AG09319 (cell line): Measurements from ENCODE around the gene GRK4.
"Not testable (repeated sequence)": the region's sequence is repeated elsewhere in the genome, so short reads cannot be mapped to it uniquely, and the experiment has no call there.

Source experiments
- DNase-seq: peaks from one replicate; pipeline ENCODE4 v3.0.0-alpha.2; 2010; ENCODE audit warnings: low read depth; ENCODE audit errors: extremely low read depth
- TF ChIP-seq, protein P1 (sequence below): IDR thresholded peaks from 2 replicates; pipeline ENCODE4 v1.5.1; 2011; ENCODE audit warnings: low read depth, mild to moderate bottlenecking, inconsistent platforms, low read length, moderate library complexity

Gene GRK4

DNA sequence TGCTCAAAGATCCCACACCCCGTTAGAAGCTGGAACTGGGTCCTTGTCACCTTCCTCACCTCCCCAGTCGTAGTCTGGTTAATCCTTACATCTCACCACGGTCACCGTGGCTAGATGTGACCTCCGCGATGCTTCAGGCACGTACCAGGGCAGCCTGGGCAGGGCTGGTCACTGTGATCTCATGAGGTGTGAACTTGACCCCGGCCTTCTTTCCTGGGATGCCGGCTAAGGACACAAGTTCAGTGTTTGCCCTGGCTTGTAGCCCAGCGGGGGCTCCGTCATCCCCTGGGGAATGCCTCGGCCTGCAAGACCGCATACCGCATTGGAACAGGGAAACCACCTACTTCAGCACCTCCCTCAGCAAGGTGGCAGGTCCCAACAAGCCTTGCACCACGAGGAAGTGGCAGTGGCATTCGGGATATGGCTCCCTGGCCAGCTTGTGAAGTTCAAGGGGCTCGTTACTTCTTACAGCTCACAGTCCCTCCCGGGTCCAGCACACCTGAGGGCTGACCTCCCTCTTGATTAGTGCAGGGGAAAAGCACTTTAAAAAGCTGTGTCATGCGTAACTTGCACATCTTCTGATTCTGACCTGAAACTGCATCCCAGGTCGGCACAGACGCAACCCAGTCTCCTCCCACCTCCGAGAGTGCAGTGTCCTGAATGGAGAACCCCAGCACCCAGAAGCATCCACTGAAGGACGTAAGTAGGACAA lies 26.1 kb upstream of the GRK4 start:
- TF ChIP-seq, protein P1, sequence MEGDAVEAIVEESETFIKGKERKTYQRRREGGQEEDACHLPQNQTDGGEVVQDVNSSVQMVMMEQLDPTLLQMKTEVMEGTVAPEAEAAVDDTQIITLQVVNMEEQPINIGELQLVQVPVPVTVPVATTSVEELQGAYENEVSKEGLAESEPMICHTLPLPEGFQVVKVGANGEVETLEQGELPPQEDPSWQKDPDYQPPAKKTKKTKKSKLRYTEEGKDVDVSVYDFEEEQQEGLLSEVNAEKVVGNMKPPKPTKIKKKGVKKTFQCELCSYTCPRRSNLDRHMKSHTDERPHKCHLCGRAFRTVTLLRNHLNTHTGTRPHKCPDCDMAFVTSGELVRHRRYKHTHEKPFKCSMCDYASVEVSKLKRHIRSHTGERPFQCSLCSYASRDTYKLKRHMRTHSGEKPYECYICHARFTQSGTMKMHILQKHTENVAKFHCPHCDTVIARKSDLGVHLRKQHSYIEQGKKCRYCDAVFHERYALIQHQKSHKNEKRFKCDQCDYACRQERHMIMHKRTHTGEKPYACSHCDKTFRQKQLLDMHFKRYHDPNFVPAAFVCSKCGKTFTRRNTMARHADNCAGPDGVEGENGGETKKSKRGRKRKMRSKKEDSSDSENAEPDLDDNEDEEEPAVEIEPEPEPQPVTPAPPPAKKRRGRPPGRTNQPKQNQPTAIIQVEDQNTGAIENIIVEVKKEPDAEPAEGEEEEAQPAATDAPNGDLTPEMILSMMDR = no peak
- DNase-seq = no peak

GRCh38 chr4:2937986-2938385 lies 25.4 kb upstream of the GRK4 start:
- TF ChIP-seq, protein P1 = no peak
- DNase-seq = no peak

GRCh38 chr4:2938411-2938810 lies 25.0 kb upstream of the GRK4 start:
- DNase-seq = not testable (repeated sequence)

GRCh38 chr4:2938906-2939305 lies 24.5 kb upstream of the GRK4 start:
- TF ChIP-seq, protein P1 = no peak
- no peak for DNase-seq

- TF ChIP-seq, protein P1 = no peak
- DNase-seq = no peak
Measured at GRCh38 chr4:2939383-2940243, 23.8 kb upstream of the GRK4 start.

DNA sequence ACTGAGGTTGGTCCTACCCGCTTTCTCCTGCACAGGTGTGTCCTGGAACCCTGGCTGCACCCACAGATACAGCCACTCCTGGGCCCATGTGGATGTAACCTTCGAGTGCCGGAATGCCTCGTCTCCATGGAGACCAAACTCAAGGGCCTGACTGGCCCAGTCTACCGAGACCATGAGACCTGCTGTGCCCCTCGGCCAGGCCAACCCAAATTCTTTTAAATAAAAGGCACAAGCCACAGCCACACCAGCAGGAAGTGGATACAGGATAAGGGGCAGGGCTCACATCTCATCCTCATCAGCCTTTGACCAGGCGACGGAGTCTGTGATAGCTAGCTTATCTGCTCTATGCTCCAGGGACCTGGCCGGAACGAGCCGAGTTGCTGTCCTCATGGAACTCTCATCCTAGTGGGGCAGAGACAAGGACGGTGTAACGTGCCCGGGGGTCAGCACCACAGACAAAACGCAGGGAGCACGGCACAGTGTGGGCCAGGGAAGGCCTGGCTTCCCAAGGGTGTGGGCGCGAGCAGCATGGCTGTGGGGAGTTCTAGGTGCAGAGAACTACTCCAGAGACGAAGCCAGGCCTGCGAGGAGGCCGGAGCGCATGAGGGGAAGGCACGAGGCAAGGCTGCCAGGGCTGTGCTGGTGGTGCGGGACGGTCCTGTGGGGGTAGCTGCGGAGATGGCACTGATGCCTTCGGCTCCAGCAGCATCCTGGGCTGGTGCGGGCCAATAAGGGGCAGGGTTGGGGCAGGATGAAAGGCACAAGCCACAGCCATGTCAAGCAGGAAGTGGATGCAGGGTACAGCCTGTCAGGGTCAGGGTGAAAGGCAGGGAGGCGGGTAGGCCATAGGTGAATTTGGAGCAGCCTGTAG lies 22.9 kb upstream of the GRK4 start:
- TF ChIP-seq, protein P1 = no peak
- no peak for DNase-seq

DNA sequence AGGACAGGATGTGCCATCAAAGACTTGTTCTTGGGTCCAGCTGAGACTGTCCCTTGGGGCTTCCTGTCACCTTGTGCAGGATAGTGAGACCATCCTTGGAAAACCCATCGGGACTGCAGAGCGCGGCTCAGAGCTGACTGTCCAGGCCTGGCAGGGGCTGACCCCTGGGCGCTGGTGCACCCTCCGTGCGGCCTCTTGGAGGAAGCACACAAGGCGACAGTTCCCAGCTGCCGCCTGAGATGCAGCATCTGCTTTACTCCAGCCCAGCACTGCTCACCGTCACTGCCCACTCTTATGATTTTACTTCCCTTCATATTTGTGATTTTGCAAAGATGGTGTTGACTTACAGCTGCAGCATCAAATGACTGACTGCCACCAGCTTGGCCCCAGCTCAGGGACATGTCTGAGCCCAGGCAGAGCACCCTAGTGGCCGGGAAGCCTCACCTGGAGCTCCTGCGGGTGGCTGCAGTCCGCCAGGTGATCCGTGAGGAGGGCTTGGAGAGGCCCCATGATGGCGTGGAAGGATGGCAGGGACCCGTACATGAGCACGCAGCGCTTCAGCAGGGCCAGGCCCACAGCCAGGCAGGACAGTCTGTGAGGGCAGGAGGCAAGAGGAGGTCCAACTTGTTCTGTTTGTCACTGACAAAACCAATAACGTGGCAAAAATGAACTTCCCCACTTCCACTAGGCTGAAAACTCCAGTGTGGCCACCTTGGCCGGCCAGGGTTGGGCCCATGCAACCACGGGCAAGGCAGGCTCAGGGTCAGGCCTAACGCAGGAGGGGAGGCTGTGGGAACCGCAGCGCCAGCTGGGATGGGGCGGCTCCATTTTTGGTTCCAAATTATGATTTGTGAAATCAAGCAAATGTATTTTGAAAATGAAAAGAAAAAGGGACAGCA lies 22.0 kb upstream of the GRK4 start:
- TF ChIP-seq, protein P1 = no peak
- DNase-seq = no peak
